Breast epithelium (tissue), 3 donors: ENCODE results near the gene CCSER1.

Experiments
- POLR2A ChIP-seq: fragments of 450-650 bp; IDR thresholded peaks from one replicate; pipeline ENCODE4 v1.6.1; 2016; ENCODE audit warnings: antibody characterized with exemption, mild to moderate bottlenecking, moderate library complexity
- POLR2AphosphoS5 ChIP-seq, 3 donors: sonication (generic); formaldehyde crosslinking; IDR thresholded peaks; one replicate each; pipeline ENCODE4 v1.6.1; 2017; ENCODE audit warnings: antibody characterized with exemption in 3 of 3
- TF ChIP-seq, protein P1 (sequence below), 3 donors: fragments of 450-650 bp; IDR thresholded peaks; one replicate each; pipeline ENCODE4 v1.5.1; 2016 to 2017; ENCODE audit warnings: antibody characterized with exemption in 3 of 3, mild to moderate bottlenecking in 3 of 3, moderate library complexity in 3 of 3

GRCh38 chr4:90537491-90537890 is 410.3 kb downstream of the CCSER1 start:
- TF ChIP-seq, protein P1, sequence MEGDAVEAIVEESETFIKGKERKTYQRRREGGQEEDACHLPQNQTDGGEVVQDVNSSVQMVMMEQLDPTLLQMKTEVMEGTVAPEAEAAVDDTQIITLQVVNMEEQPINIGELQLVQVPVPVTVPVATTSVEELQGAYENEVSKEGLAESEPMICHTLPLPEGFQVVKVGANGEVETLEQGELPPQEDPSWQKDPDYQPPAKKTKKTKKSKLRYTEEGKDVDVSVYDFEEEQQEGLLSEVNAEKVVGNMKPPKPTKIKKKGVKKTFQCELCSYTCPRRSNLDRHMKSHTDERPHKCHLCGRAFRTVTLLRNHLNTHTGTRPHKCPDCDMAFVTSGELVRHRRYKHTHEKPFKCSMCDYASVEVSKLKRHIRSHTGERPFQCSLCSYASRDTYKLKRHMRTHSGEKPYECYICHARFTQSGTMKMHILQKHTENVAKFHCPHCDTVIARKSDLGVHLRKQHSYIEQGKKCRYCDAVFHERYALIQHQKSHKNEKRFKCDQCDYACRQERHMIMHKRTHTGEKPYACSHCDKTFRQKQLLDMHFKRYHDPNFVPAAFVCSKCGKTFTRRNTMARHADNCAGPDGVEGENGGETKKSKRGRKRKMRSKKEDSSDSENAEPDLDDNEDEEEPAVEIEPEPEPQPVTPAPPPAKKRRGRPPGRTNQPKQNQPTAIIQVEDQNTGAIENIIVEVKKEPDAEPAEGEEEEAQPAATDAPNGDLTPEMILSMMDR (IDR thresholded peaks at IDR 0.05) = no peak
- TF ChIP-seq POLR2AphosphoS5 (IDR thresholded peaks at IDR 0.05) (no peak), POLR2A (no peak)
